Measurements from ENCODE around the gene DNTT.

The DNTT gene

DNA sequence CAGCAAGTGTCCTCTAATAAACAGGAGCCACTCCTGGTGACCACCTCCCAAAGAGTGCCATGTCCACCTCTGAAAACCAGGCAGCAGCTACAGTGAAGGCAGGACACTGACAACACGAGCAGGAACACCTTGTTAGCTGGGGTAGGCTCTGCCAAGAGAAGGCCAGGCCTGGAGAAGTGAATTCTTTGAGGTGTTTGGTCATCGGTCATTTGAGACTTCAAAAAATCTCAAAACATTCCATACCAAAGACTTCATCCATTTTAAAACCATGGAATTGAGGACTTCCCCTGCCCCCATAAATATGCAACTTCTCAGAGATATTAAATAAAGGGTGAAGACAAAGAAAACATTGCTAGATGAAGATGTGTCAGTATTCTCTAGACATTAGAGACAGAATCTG is 82.9 kb downstream of the DNTT start:
- DNase-seq = no peak

DNA sequence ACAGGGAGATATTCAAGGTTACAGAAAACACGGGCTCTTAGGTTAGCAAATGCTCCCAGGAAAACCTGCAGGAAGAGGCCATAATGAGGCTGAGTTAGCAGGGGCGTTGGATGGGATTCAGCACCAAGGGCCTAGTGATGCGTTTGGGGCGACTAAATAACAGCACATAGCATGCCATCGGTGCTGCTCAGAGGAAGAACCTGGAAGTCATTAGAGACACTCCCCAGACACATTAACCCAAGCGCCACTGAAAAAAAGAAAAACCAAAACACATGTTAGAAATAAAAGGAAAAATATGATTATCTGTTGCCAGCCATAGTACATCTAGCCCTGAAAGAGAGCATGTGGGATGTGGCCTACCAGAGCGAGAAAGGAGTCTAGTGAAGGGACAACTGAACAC is 83.4 kb downstream of the DNTT start:
- DNase-seq = no peak
